HG03575 (cell line): ENCODE results near the gene DLG2.

Experiments used
- ATAC-seq: cut with Tn5 transposase; IDR thresholded peaks from one replicate; pipeline ENCODE4 v1.9.1; 2021; ENCODE audit not compliant: unreplicated experiment, insufficient number of reproducible peaks, low FRiP score; ENCODE audit errors: extremely low read depth

DLG2 gene

DNA sequence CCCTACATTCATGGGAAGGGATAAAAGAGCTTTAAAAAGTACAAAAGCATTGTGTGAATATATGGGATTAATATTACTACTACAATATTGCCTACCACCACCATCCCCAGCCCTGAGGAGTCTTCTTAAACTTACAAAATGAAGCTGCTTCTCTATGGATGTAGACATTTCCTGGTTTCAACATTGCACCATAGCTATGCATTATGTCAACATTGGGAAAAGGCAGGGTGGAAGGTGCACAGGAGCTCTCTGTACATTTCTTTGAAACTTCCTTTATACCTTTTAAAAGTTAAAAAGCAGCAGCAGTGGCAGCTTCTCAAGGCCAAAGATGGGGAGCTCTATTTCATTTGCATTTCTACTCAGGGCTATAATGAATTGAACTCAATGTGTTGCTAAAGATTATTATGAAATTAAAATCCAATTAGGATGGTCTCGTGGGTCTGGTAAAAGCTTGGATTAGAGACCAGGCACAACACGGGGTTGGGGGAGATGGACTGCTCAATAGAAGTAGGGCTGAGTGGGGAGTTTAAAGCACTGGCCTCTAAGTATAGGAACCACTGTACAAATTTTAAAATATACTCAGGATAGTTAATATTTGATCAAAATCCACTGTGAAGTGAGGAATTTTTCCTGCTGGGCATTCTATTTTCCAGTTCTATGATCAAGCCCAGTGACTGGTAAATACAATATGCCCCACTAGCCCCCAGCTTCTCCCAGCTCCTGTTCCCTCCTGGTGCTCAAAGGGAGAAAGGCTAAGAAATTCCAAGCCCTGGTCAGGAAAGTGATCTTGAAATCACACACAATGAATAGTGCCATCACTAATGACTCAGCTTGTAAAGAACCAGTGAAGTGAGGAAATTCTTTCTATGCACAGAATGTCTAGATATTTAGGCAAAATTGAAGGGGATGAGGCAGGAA is 1978.3 kb downstream of the DLG2 start:
- no peak for ATAC-seq

DNA sequence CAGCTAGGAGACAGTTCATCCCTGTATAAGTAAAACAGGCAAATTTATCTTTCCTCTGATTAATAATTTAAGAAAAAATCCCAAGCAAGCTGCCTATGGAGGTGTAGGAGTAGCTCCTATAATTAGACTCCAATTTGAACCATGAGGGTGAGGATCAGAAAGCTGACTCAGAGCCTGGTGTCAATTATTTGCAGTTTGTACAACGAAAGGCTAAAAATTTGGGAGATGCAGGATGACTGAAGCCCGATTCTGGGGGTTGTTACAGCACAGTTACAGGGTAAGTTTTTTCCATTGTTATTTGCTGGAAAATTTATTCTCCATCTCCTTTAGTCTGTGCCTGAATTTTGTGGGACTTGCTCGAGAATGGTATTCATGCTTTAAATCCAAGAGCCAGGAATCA is 1981.6 kb downstream of the DLG2 start:
- ATAC-seq, result no peak

DNA sequence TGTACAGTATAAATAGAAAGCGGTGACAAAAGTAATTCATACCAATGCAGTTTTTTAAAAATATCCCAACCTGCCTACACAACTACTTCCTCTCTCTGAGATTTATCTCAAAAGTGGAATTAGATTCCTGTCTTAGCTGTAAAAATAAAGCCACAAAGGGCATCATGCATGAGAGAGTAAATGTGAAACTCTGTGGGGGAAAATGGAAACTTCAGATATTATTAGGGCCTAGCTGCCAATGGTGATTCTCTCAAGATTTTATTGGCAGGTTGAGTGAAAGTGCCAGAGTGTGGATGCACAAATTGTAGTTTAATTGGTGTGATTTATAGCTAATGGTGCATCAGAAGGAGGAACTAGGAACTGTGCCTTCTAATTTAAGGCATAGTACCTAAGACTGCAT is 1984.0 kb downstream of the DLG2 start:
- ATAC-seq, result no peak

DNA sequence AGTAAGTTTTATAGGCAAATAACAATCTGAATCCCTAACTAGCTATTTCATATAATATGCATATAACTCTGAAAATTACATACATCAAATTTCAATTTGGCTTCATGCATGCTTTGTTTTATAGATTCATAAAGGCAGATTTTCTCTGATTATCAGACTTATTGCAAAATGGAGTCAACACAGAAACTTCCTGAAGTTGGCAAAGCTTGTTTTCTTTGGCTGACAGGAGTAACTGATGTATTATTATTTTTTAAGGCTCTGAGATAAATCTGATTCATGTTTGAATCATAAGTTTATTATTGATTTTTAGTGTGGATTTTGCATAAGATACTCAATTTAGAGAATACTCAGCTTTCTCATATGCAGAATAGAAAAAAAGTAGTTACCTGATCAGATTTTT is 1984.6 kb downstream of the DLG2 start:
- no peak for ATAC-seq

DNA sequence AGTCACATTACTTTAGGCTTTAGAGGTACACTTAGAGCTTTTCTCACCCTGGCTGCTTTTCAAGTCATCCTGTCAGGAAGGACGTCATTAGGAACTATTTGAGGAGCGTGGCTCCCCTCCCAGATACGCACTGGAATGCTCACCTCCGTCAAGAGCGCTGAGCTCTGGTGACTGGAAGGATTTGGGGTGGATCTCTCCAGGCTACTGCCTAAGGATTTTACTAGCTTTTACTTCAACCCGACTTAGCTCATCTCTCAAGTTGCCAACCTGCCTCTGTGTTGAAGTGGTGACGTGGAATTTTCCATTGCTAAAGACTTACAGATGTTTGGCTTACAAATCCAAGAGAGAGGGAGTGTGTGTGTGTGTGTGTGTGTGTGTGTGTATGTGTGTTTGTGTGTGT is 1985.6 kb downstream of the DLG2 start:
- no peak for ATAC-seq

DNA sequence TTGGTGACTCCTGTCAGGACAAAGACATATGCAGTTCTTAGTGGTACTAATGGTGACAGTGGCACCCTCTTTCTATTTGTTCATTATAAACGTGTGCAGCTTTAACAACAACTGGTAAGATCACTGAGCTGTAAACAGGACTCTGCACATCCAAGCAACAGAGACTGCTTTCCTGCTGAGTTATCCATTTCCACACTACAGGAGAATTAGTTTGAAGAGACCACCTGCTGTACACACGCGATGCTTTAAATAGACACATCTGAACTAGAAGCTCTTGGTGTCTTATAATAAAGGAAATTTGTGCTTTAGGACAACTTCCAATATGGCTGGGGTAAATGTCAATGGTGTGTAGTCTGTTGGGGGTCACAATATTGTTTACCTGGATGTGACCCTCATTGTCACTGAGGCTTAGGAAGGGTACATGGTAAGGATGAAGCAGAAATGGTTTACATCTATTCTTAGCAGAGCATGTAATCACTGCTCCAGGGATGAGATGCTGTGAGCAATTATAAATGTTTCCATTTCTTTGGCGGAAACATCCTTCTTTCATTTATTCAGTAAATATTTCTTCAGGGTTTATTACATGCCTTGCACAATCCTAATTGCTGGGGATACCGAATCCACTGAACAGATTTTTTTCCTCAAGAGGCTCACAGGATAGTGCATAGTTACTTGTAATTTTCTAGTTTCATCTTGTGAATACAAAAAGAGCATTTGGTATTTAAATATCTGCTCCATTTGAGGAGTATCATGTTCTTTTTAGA is 1987.0 kb downstream of the DLG2 start:
- no peak for ATAC-seq

DNA sequence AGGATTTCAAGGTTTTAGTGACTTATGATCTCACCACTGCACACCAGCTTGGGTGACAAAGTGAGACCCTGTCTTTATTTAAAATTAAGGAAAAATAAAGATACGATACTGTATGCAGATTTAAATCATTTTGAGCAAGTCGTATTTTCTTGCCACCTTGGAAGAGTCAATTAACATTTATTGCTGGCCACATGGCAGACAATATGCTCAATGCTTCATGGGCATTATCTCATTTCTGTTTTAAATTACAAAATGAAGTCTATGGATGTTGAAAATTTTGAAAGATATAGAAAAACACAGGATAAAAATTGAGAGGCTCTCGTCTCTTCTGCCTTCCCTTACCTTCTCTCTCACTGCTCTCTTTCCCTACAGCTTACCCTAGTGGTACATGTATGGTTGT is 1992.0 kb downstream of the DLG2 start:
- ATAC-seq, result no peak

DNA sequence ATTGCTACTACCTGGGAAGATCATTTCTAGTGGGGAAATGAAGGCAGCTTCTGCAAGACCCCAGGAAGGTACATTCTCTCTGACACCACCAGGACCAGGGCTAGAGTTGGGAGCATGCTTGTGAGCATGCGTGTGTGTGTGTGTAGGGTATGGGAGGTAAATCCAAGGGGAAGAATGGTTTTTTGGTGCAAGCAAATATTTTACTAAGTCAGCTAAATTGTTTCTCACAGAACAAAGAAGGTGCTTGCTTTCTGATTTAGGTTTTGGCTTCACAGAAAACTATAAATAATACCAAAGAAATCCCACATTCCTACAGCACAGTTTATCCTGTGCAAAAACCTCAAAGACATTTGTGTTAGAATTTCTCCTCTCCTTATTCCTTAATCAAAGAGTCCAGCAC is 1996.9 kb downstream of the DLG2 start:
- no peak for ATAC-seq

DNA sequence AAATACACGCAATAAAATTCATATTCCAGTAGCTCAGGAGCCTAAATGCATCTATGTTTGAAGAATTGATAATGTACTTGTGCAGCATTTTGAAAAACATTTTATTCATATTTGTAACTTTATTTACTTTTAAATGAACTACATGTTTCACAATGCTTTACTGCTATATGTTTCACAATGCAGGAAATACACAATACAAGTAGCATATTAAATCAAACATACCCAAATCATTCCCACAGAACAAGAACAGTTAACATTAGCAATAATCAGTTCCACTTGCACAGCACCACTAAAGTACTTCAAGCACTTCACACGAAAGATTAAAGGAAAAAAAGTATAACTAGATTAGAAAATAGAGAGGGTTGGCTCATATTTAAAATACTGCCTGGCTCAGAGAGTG is 1997.4 kb downstream of the DLG2 start:
- ATAC-seq, result no peak

DNA sequence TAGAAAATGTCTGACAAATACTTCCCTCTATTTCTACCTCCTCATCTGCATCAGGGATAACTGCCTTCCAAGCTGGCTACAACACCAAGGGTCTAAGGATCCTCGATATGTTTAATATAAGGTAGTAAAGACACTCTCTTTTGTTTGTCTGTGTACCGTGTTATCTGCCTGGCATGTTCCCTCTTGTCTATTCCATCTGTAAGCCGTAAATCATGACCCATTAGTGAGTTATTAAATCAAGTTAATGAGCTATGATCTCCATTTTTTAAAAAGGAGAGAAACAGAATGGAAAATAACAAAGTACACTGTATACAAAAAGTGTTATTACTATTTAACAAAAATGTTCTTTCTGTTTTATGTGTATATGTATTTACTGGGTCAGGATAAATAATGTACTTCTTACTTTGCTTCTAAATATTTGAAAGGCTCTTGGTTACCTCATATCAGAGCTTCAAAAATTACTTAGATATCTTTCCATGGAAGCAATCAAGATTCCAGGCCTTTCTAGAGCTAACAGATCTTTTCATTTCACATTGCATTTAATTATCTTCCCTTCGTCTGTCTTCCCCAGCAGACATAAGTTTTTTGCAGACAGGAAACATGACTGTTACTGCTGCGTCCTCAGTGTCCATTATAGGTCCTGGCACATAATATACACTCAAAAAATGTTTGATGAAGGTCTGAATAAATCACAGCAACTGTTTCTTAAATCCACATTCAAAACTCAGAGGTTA is 1998.4 kb downstream of the DLG2 start:
- ATAC-seq, result no peak

DNA sequence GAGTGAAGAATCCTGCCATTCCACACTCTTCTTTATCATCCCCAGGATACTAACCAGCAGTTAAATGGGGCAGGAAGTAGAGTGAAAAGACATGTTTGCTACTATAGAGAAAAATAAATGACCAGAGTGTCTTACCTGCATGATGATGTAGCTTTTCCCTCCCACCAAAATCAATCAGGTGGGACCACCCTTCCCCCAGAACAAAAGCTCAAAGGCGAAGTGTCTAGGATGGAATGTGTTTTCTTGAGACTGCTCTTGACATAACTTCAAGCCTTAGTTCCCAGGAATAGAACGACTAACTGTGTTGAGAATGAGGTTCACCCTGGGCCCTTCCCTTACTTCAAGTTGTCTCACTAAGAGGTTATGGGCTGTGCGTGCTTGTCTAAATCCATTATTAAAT is 2001.8 kb downstream of the DLG2 start:
- ATAC-seq, result no peak

DNA sequence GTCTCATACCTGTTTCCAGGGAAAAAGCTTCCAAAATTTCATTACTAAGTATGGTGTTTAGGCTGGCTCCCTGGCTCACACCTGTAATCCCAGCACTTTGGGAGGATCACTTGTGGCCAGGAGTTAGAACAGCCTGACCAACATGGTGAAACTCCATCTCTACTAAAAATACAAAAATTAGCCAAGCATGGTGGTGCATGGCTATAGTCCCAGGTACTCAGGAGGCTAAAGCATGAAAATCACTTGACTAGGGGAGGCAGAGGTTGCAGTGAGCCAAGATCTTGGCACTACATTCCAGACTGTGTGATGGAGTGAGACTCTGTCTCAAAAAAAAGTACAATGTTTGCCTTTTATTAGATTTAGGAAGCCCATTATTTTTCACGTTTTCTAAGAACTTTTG is 2009.5 kb downstream of the DLG2 start:
- no peak for ATAC-seq

DNA sequence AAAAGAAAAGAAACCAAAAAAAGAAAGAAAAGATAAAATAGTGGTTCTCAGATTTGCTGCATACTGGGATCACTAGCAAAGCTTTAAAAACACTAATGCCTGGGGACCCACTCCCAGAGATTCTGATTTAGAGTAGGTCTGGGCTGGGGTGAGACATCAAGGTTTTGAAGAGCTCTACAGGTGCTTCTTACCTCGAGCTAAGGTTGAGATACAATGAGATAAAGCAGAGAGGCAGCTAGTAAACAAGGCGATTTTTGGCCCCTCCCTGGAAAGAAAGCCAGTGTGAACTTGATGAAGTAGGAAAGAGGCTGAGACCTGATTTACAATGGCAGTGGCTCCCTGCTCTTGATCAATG is 2013.4 kb downstream of the DLG2 start:
- no peak for ATAC-seq

DNA sequence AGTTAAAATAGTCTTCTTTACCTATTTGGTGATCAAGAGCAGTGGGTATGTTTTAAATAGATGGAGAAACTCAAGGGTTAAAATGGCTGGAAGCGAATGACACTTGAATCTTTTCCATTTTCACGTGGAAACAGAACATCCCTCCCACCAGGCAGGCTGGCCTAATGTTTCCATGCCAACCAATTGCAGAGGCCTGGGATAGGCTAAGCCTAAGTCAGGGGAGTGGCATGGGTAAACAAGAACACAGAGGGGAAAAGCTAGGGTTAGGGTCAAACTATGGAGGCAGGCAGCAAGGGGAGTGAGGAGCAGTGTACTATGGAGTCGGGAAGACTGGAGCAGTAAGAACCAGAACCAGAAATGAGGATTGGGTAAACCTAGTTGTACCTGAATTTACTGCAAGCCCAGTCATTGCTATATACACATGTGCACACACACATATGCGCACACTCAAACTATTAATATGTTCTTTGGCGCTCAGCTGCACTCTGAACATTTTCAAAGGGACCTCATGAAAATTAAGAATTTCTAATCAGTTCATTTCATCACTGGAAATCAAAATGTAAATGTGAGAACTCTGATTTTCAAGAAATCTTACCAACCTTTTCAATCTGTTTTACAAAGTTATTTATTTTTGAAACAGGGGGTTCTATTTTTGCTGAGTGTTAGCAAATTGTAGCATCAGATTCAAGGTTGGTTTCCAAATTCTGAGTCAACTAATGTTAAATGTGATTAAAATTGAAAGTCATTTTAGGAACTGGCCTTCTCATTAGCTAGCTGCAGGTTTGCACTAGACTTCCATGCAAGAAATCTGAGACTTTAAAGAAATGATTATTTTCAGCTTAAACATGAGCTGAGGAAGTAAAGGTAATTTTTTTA is 2014.0 kb downstream of the DLG2 start:
- peak; percentile 95 for ATAC-seq

DNA sequence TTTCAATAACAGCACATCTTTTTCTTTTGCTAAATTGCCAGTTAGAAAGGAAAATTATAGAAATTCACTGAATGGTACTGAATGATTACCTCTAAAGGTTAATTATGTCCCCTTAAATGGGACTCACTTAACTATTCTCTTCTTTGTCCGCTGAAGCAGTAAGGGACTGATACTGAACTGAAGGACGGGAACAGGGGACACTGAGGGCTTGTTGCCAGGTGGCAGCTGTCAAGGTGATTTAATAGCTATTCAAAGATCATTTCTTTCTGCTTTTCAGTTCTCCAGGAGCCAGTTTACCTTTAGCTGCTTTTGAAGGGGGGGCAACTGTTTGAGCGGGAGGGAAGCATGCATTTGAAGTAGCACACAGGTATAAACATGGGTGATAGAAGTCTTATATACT is 2015.5 kb downstream of the DLG2 start:
- no peak for ATAC-seq

DNA sequence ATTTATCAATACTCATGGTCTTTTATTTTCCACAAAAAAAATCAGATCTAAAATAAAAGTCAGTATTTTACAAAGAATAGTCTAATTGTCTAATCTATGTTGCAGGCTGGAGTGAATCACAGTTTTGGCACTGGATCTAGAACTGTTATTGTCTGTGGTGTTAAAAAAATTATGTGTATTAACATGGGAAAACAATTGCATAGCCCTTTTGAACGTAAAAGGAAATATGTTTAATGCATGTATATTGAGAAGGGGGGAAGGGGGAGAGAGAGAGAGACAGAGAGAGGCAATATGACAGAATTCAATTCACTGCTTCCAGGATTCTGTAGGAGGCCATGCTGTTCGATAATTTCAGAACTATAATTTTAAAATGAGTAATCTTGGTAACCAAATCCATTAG is 2016.1 kb downstream of the DLG2 start:
- ATAC-seq, result no peak

DNA sequence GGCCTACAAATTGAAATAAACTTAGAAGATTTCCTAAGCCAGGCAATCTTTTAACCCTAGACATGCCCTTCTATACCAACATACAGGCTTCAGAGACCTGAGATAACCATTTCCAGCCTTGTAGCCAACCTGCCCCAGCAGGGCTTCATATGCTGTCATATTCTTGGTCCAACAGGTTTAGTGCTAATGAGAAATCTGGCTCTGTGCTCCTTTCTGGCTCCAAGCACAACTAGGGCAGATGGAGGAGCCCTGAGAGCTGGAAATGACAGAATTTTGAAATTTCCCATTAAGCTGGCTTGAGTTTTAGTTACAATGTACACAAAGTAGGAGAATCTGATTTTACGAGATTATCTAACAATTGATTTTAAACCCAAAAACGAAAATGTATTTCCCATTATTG is 2018.0 kb downstream of the DLG2 start:
- ATAC-seq, result no peak

DNA sequence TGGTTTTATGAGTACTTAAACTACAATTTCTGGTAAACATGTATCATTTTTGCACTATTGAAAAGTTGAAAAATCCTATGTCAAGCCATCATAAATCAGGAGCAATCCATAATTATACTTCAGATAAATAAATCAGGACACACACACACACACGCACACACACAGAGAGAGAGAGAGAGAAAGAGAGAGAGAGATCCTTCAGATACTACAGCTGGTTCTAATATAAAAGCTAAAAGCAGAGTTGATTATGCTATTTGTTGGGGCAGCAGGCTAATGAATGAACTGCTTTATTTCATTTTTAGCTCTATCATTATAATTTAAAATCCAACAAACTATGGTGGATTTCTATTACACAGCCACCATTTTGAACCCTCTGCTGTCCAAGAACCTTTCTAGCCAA is 2018.6 kb downstream of the DLG2 start:
- ATAC-seq, result no peak

DNA sequence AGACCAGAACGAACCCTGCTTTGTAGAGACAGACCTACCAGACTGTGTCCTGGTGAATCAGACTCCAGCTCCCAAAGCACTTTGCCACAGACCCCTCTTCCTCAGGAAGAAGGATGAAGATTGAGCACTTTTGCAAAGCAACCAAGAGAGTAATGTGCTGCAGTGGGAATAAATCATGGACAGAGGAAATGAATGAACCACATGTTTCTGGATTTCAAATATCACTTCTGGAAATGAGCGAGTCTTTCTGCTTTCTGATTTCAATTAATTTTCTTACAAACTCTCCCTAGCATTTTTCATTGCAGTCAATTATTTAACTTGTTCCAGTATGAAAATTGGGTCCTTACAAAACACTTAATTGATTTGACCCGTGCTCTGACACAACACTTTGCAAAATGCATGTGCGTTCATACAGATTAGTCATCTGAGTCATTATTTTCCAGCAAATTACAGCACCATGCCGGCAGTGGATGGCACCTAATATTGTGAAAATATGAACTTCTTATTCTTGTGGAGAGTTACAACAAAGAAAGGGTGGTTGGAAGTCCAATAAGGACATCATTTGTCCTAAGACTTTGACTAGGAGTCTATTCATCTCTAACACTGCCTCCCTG is 2025.1 kb downstream of the DLG2 start:
- ATAC-seq, result no peak
